ENCODE results near the gene KRT72.

Gene KRT72

GRCh38 chr12:52628111-52628507 lies 26.8 kb upstream of the KRT72 start:
- Histone ChIP-seq H3K4me3 (replicated peaks; ENCODE audit: insufficient read depth, low read length) (no peak overlapping the region), H3K27ac (replicated peaks) (no peak overlapping the region), H3K27me3 (ENCODE audit: insufficient read depth, poor library complexity, severe bottlenecking) (peaks cover 4% of the 10 kb centered on the region)
- no peak for TF ChIP-seq GABPA (IDR thresholded peaks at IDR 0.05; ENCODE audit: low read depth)
- TF ChIP-seq CTCF (IDR thresholded peaks at IDR 0.05; ENCODE audit: insufficient read depth, low read length): no peak
- no peak for TF ChIP-seq POLR2AphosphoS5 (IDR thresholded peaks at IDR 0.05; ENCODE audit: low read depth)
- TF ChIP-seq REST (IDR thresholded peaks at IDR 0.05; ENCODE audit: insufficient replicate concordance, low read depth): no peak
- TF ChIP-seq SPI1 (IDR thresholded peaks at IDR 0.05; ENCODE audit: borderline replicate concordance, low read depth): no peak
- DNase-seq (ENCODE audit: low read depth in 1 of 2, low spot score in 1 of 2): no peak

- H3K27ac ChIP-seq (replicated peaks): no peak overlapping the region
- TF ChIP-seq SPI1 (IDR thresholded peaks at IDR 0.05; ENCODE audit: borderline replicate concordance, low read depth) (no peak), REST (IDR thresholded peaks at IDR 0.05; ENCODE audit: insufficient replicate concordance, low read depth) (no peak)
- DNase-seq (ENCODE audit: low read depth in 1 of 2, low spot score in 1 of 2): no peak
- no peak overlapping the region for H3K4me3 ChIP-seq (replicated peaks; ENCODE audit: insufficient read depth, low read length)
- peaks cover 4% of the 10 kb centered on the region for H3K27me3 ChIP-seq (ENCODE audit: insufficient read depth, poor library complexity, severe bottlenecking)
Measured at GRCh38 chr12:52627395-52628110, 26.3 kb upstream of the KRT72 start.

- TF ChIP-seq REST (IDR thresholded peaks at IDR 0.05; ENCODE audit: insufficient replicate concordance, low read depth) (no peak), SPI1 (IDR thresholded peaks at IDR 0.05; ENCODE audit: borderline replicate concordance, low read depth) (no peak), GABPA (IDR thresholded peaks at IDR 0.05; ENCODE audit: low read depth) (no peak), POLR2AphosphoS5 (IDR thresholded peaks at IDR 0.05; ENCODE audit: low read depth) (no peak), CTCF (IDR thresholded peaks at IDR 0.05; ENCODE audit: insufficient read depth, low read length) (no peak)
- DNase-seq (ENCODE audit: low read depth in 1 of 2, low spot score in 1 of 2): no peak
- no peak overlapping the region for H3K27ac ChIP-seq (replicated peaks)
- H3K27me3 ChIP-seq (ENCODE audit: insufficient read depth, poor library complexity, severe bottlenecking): peaks cover 4% of the 10 kb centered on the region
- no peak overlapping the region for H3K4me3 ChIP-seq (replicated peaks; ENCODE audit: insufficient read depth, low read length)
Measured at GRCh38 chr12:52622349-52622748, 21.1 kb upstream of the KRT72 start.
